ENCODE results near the gene AIG1. TPM values are rescaled to one million over a fixed set of nuclear protein-coding genes. Genes with fewer than 3 reads are reported as not detected.

AIG1 gene
- polyA plus RNA-seq, 1 donor from 2014 or later = 23.2 TPM

DNA sequence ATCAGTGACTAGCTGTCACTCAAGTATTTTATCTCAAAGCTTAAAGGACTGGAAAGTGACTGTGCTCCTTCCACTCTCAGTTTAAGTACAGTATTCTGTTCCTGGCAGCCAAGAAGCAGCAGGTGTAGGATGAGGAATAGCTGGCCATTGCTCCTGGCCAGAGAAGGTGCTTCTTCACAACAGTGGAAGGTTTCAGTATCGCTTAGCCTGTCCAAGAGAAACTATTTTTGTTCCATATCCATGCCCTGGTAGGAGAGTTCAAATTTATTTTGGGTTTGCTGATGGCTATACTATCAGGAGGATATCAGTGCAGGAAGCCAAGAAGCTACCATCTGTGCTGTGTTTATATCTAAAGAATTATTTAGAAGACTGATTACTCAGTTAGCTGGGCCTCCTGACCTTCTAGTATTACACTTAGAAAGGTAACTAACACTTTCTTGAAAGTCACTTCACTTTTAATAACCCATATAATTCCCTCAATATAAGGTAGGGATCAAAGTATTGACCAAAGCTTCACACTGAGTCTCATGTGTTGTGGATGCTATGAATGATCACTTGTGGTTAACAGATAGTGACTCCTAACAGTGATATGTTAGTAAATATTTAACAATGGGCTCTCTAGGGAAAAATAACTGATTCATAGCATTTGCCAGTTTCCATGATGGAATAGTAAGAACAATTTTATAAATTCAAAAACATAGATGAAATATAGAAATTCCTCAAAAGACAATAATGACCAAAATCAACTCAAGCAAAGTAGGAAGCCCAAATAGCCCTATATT is 99.9 kb downstream of the AIG1 start:
- no peaks in the 10 kb centered on the region for H3K36me3 ChIP-seq (ENCODE audit: insufficient read depth, low read length)
- H3K27ac ChIP-seq (ENCODE audit: low read length) = no peak overlapping the region
- H2AFZ ChIP-seq (ENCODE audit: low read depth, low read length) = no peak overlapping the region
- no peaks in the 10 kb centered on the region for H4K20me1 ChIP-seq (ENCODE audit: insufficient read depth)
- H3K9ac ChIP-seq (ENCODE audit: low read length) = no peak overlapping the region
- no peak overlapping the region for H3K4me2 ChIP-seq (ENCODE audit: low read length)
- H3K4me3 ChIP-seq (ENCODE audit: low read length) = no peak overlapping the region
- H3F3A ChIP-seq (ENCODE audit: insufficient read depth, low read length, poor library complexity, severe bottlenecking) = no peaks in the 10 kb centered on the region
- no peak for TF ChIP-seq TAF1 (IDR thresholded peaks at IDR 0.05; ENCODE audit: low read depth)
- no peak for TF ChIP-seq REST (IDR thresholded peaks at IDR 0.05; ENCODE audit: borderline replicate concordance)
- TF ChIP-seq POLR2AphosphoS5 (IDR thresholded peaks at IDR 0.05) = no peak
- TF ChIP-seq EP300 (conservative IDR thresholded peaks at IDR 0.05; ENCODE audit: poor library complexity, severe bottlenecking) = no peak
- no peak for TF ChIP-seq EZH2 (IDR thresholded peaks at IDR 0.05; ENCODE audit: borderline replicate concordance, insufficient read depth, low read length, poor library complexity, severe bottlenecking)
- no peak for TF ChIP-seq MXI1 (conservative IDR thresholded peaks at IDR 0.05; ENCODE audit: poor library complexity, severe bottlenecking)
- TF ChIP-seq SMC3 (conservative IDR thresholded peaks at IDR 0.05; ENCODE audit: poor library complexity) = no peak
- TF ChIP-seq, protein P1, sequence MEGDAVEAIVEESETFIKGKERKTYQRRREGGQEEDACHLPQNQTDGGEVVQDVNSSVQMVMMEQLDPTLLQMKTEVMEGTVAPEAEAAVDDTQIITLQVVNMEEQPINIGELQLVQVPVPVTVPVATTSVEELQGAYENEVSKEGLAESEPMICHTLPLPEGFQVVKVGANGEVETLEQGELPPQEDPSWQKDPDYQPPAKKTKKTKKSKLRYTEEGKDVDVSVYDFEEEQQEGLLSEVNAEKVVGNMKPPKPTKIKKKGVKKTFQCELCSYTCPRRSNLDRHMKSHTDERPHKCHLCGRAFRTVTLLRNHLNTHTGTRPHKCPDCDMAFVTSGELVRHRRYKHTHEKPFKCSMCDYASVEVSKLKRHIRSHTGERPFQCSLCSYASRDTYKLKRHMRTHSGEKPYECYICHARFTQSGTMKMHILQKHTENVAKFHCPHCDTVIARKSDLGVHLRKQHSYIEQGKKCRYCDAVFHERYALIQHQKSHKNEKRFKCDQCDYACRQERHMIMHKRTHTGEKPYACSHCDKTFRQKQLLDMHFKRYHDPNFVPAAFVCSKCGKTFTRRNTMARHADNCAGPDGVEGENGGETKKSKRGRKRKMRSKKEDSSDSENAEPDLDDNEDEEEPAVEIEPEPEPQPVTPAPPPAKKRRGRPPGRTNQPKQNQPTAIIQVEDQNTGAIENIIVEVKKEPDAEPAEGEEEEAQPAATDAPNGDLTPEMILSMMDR (IDR thresholded peaks at IDR 0.05; ENCODE audit: poor library complexity, severe bottlenecking) = no peak
- no peaks in the 10 kb centered on the region for H3K9me2 ChIP-seq (ENCODE audit: insufficient read depth, low read length)
- no peaks in the 10 kb centered on the region for H3K79me2 ChIP-seq (replicated peaks; ENCODE audit: insufficient read depth, low read length)
- H3K27me3 ChIP-seq (ENCODE audit: insufficient read depth, low read depth, low read length) = no peaks in the 10 kb centered on the region
- H3K9me3 ChIP-seq (ENCODE audit: low read length) = no peaks in the 10 kb centered on the region

GRCh38 chr6:143163621-143164020 is 102.9 kb downstream of the AIG1 start:
- H3K27me3 ChIP-seq (ENCODE audit: insufficient read depth, low read depth, low read length) = no peaks in the 10 kb centered on the region
- H3K79me2 ChIP-seq (replicated peaks; ENCODE audit: insufficient read depth, low read length) = no peaks in the 10 kb centered on the region
- H3K9me2 ChIP-seq (ENCODE audit: insufficient read depth, low read length) = no peaks in the 10 kb centered on the region
- H3K4me3 ChIP-seq (ENCODE audit: low read length) = no peak overlapping the region
- no peak overlapping the region for H3K4me2 ChIP-seq (ENCODE audit: low read length)
- no peak overlapping the region for H2AFZ ChIP-seq (ENCODE audit: low read depth, low read length)
- no peaks in the 10 kb centered on the region for H3K36me3 ChIP-seq (ENCODE audit: insufficient read depth, low read length)
- no peaks in the 10 kb centered on the region for H3K9me3 ChIP-seq (ENCODE audit: low read length)
- H3K27ac ChIP-seq (ENCODE audit: low read length) = no peak overlapping the region
- H4K20me1 ChIP-seq (ENCODE audit: insufficient read depth) = no peaks in the 10 kb centered on the region
- no peaks in the 10 kb centered on the region for H3F3A ChIP-seq (ENCODE audit: insufficient read depth, low read length, poor library complexity, severe bottlenecking)
- TF ChIP-seq MXI1 (conservative IDR thresholded peaks at IDR 0.05; ENCODE audit: poor library complexity, severe bottlenecking) = no peak
- TF ChIP-seq REST (IDR thresholded peaks at IDR 0.05; ENCODE audit: borderline replicate concordance) = no peak
- TF ChIP-seq EP300 (conservative IDR thresholded peaks at IDR 0.05; ENCODE audit: poor library complexity, severe bottlenecking) = no peak
- TF ChIP-seq, protein P1 (IDR thresholded peaks at IDR 0.05; ENCODE audit: poor library complexity, severe bottlenecking) = no peak
- TF ChIP-seq EZH2 (IDR thresholded peaks at IDR 0.05; ENCODE audit: borderline replicate concordance, insufficient read depth, low read length, poor library complexity, severe bottlenecking) = no peak
- no peak for TF ChIP-seq RAD21 (conservative IDR thresholded peaks at IDR 0.05)
- TF ChIP-seq POLR2AphosphoS5 (IDR thresholded peaks at IDR 0.05) = no peak
- TF ChIP-seq SMC3 (conservative IDR thresholded peaks at IDR 0.05; ENCODE audit: poor library complexity) = no peak
- no peak for TF ChIP-seq TAF1 (IDR thresholded peaks at IDR 0.05; ENCODE audit: low read depth)
- no peak overlapping the region for H3K9ac ChIP-seq (ENCODE audit: low read length)
